KOPT-K1 (cell line): ENCODE results near the gene IRAK1BP1.
"Not testable (repeated sequence)": the region's sequence is repeated elsewhere in the genome, so short reads cannot be mapped to it uniquely, and the experiment has no call there.

Experiments used
- H3K27ac ChIP-seq: fragments of 200-600 bp; sonication (generic); 2 replicates; pipeline ENCODE4 v1.5.1; 2016; ENCODE audit warnings: antibody characterized with exemption, mild to moderate bottlenecking, low read depth, low read length; ENCODE audit not compliant: poor library complexity, severe bottlenecking
- H3K36me3 ChIP-seq: fragments of 200-600 bp; sonication (generic); 2 replicates; pipeline ENCODE4 v1.5.1; 2017; ENCODE audit warnings: antibody characterized with exemption, mild to moderate bottlenecking, low read length, moderate library complexity; ENCODE audit not compliant: insufficient read depth
- H3K9me3 ChIP-seq: fragments of 200-600 bp; sonication (generic); 2 replicates; pipeline ENCODE4 v1.5.1; 2017; ENCODE audit warnings: antibody characterized with exemption, low read length, mild to moderate bottlenecking; ENCODE audit not compliant: insufficient read depth, poor library complexity, severe bottlenecking

IRAK1BP1 gene

DNA sequence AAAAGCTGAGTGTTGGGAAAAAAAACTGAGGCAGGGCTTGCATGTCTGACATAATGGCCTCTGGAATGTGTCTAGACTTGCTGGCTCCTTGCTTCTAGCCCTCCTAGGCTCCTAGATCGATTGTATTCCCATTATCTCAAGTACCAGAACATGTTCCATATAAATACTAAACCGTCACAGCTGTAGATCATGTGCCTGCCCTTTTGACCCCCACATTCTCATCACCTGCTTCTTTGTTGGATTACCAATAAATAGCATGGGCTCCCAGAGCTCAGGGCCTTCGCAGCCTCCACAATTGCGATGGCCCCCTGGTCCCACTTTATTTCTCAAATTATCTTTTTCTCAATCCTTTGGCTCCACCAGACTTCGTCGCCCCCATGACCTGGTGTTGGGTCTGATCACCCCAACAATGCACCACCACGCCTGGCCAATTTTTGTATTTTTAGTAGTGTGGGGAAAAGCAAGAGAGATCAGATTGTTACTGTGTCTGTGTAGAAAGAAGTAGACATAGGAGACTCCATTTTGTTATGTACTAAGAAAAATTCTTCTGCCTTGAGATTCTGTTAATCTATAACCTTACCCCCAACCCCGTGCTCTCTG is 8.9 kb upstream of the IRAK1BP1 start:
- not testable (repeated sequence) for H3K27ac ChIP-seq, H3K36me3 ChIP-seq, H3K9me3 ChIP-seq

DNA sequence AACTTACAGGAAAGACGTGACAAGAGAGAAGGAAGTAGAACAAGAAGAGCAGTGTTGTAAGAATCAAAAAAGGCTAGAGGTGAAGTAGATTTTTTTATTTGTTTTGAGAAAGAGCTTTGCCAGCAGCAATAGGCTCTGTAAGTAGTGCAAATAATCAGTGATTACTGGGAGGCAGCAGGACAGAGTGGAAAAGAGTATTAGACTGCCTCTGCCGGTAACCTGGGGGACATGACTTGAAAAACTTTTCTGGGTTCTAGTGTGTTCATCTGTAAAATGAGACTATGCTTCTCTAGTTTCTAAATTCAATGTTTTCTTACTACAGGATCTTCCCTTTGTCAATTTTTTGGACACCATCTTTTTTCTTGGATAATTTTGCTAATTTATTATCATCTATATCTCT is 5.8 kb upstream of the IRAK1BP1 start:
- H3K9me3 ChIP-seq: no peaks in the 10 kb centered on the region
- no peak overlapping the region for H3K27ac ChIP-seq
- H3K36me3 ChIP-seq: no peaks in the 10 kb centered on the region

DNA sequence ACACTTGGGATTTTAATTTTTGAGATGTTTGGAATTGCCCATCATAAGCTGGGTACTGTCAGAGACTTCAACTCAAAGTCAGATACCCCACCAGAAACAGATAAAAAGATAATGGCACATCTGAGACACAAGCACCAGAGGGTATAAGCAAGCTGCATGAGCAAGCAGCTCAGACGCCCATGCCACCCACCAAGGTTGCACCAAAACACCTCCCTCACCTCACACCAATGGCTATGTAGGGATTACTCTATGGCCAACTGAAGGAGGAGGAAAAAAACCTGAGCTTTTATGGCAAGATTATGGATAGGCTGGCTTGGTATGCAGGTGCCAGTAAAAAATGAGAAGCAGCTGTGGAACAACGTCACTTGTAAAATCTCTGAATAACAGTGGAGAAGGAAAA is 3.8 kb upstream of the IRAK1BP1 start:
- no peak overlapping the region for H3K27ac ChIP-seq
- no peaks in the 10 kb centered on the region for H3K9me3 ChIP-seq
- H3K36me3 ChIP-seq: no peaks in the 10 kb centered on the region

GRCh38 chr6:78864957-78865356 is 2.4 kb upstream of the IRAK1BP1 start:
- H3K27ac ChIP-seq: no peak overlapping the region
- no peaks in the 10 kb centered on the region for H3K36me3 ChIP-seq
- no peaks in the 10 kb centered on the region for H3K9me3 ChIP-seq

- H3K36me3 ChIP-seq: peaks cover 7% of the 10 kb centered on the region; the same call in 1 of the 2 replicates
- H3K9me3 ChIP-seq: no peaks in the 10 kb centered on the region
- peak overlapping the region; percentile 79 for H3K27ac ChIP-seq
Measured at GRCh38 chr6:78867020-78867369, 356 bp upstream of the IRAK1BP1 start.

- Histone ChIP-seq H3K9me3 (no peaks in the 10 kb centered on the region), H3K27ac (peak overlapping the region; percentile 79), H3K36me3 (peaks cover 10% of the 10 kb centered on the region; the same call in 1 of the 2 replicates)
Measured at GRCh38 chr6:78868116-78868515, 765 bp downstream of the IRAK1BP1 start.

DNA sequence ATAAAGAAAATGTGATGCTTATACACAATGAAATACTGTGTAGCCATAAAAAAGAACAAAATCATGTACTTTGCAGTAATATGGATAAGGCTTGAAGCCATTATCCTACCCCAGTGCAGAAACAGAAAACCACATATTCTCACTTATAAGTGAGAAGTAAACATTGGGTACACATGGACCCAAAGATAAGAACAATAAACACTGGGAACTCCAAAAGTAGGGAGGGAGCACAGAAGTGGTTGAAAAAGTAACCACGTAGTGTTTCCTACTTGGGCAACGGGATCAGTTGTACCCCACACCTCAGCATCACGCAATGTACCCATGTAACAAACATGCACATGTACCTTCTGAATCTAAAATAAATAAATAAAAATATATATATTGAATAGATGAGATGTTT is 8.2 kb downstream of the IRAK1BP1 start:
- Histone ChIP-seq H3K9me3 (peaks cover 7% of the 10 kb centered on the region), H3K27ac (no peak overlapping the region), H3K36me3 (peaks cover 25% of the 10 kb centered on the region; the same call in 1 of the 2 replicates)

- Histone ChIP-seq H3K9me3 (no peaks in the 10 kb centered on the region), H3K36me3 (peaks cover 16% of the 10 kb centered on the region), H3K27ac (no peak overlapping the region)
Measured at GRCh38 chr6:78883651-78884050, 16.3 kb downstream of the IRAK1BP1 start.

DNA sequence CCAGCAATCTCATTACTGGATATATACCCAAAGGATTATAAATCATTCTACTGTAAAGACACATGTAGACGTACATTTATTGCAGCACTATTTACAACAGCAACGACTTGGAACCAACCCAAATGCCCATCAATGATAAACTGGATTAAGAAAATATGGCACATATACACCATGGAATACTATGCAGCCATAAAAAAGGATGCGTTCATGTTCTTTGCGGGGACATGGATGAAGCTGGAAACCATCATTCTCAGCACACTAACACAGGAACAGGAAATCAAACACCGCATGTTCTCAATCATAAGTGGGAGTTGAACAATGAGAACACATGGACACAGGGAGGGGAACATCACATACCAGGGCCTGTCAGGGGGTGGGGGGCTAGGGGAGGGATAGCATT is 22.6 kb downstream of the IRAK1BP1 start:
- H3K27ac ChIP-seq, H3K9me3 ChIP-seq: not testable (repeated sequence)
- H3K36me3 ChIP-seq: peaks cover 11% of the 10 kb centered on the region

DNA sequence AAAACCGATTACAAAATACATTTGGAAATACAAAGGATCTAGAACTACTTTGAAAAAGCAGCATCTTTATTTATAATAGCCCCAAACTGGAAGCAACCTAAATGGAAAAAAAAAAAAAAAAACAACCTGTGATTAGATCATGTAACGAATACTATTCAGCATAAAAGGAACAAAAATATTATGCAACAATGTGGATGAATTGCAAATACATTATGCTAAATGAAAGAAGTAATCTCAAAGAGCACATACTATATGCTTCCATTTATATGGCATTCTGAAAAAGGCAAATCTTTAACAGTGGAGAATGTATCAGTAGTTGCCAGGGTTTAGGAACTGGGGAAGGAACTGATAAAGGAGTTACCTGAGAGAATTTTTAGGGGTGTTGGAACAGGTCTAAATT is 28.9 kb downstream of the IRAK1BP1 start:
- Histone ChIP-seq H3K27ac (no peak overlapping the region), H3K9me3 (no peaks in the 10 kb centered on the region), H3K36me3 (peaks cover 6% of the 10 kb centered on the region; the same call in 1 of the 2 replicates)

- Histone ChIP-seq H3K27ac (no peak overlapping the region), H3K9me3 (peaks cover 18% of the 10 kb centered on the region), H3K36me3 (peaks cover 6% of the 10 kb centered on the region; the same call in 1 of the 2 replicates)
Measured at GRCh38 chr6:78908621-78909020, 41.3 kb downstream of the IRAK1BP1 start.

DNA sequence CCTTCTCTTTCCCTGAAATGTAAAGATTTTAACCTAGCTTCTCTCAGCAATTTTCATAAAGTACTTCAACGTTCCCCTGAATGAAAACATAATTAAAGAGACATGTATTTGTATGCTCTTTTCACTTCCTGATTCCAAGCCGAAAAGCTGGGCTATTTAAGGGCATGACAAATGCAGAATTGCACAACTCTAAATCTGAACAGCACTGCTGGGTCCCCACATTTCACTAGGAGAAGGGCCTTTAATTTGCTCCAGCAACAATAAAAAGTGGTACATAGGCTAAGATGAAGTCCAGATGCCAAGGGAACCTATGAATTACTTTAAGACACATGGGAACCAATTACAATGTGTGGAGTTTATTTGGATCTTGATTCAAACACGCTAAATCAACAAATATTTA is 42.0 kb downstream of the IRAK1BP1 start:
- peaks cover 18% of the 10 kb centered on the region for H3K9me3 ChIP-seq
- H3K27ac ChIP-seq: no peak overlapping the region
- H3K36me3 ChIP-seq: no peaks in the 10 kb centered on the region

DNA sequence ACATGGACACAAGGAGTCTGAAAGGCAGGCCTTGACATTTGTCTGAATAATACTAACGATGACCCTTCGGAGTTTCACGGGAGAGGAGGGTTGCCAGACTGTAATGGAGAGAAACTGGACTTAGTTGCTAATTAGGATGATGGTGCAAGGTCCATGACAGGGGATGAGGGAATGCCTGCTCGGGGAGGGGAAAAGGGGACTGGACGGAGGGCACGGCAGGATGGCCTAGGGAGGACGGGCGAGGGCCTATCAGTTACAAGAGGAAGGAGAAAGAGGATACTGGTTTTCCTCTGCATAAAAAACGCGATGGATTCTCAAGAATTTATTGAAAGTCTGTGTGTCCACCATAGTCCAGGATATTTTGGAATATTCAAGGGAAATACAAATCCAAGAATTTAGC is 42.7 kb downstream of the IRAK1BP1 start:
- no peak overlapping the region for H3K27ac ChIP-seq
- H3K36me3 ChIP-seq: no peaks in the 10 kb centered on the region
- H3K9me3 ChIP-seq: peaks cover 18% of the 10 kb centered on the region

- Histone ChIP-seq H3K9me3 (peaks cover 18% of the 10 kb centered on the region), H3K36me3 (no peaks in the 10 kb centered on the region), H3K27ac (no peak overlapping the region)
Measured at GRCh38 chr6:78910591-78911171, 43.3 kb downstream of the IRAK1BP1 start.

GRCh38 chr6:78911218-78911940 is 44.0 kb downstream of the IRAK1BP1 start:
- Histone ChIP-seq H3K27ac (no peak overlapping the region), H3K9me3 (peaks cover 18% of the 10 kb centered on the region), H3K36me3 (no peaks in the 10 kb centered on the region)

- Histone ChIP-seq H3K9me3 (peaks cover 47% of the 10 kb centered on the region), H3K36me3 (no peaks in the 10 kb centered on the region), H3K27ac (no peak overlapping the region)
Measured at GRCh38 chr6:78916411-78916810, 49.1 kb downstream of the IRAK1BP1 start.
